GM18511 (cell line): ENCODE data around the gene ADIPOR2.
"Not testable (repeated sequence)": the region's sequence is repeated elsewhere in the genome, so short reads cannot be mapped to it uniquely, and the experiment has no call there.

Experiments
- ATAC-seq: cut with Tn5 transposase; IDR thresholded peaks from one replicate; pipeline ENCODE4 v1.9.1; 2021; ENCODE audit warnings: mild to moderate bottlenecking, moderate library complexity; ENCODE audit not compliant: unreplicated experiment

ADIPOR2 gene

GRCh38 chr12:1703771-1704722 lies 13.2 kb downstream of the ADIPOR2 start:
- ATAC-seq: no peak

DNA sequence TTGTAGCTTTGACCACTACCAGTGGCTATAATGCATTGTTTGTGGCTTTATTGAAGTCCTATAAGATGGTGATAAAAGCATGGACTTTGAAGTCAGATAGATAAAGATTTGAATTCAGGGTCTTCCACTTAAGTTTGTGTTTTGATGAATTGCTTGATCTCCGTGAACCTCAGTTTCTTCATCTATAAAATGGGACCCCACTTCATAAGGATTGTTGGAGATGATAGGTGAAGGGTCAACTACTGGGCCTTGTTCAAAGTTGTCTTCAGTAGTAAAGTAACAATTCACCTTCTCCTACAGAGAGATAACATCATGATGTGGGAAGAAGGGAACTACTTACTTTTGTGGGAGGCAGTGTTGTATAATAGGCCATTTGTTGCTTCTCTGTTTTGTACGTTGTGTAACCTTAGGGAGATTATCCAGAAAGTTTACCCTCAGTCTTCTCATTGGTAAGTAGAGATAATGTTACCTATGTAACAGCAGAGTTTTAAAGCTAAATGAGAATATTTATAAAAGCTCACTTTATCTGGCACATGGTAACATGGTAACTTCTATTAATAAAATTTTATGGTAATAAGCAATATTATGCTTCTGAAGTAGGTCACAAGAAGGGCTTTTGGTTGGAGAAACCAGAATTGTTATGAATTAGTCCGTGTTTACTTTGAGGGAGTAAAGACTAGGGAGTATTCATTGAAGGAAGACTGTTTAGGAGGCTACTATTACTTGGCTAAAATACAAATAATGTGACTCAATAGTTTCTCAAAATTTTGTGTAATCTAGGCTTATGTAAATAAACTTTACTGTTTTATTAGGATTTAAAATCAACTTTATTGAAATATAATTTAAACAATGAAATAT lies 15.1 kb downstream of the ADIPOR2 start:
- ATAC-seq: no peak

DNA sequence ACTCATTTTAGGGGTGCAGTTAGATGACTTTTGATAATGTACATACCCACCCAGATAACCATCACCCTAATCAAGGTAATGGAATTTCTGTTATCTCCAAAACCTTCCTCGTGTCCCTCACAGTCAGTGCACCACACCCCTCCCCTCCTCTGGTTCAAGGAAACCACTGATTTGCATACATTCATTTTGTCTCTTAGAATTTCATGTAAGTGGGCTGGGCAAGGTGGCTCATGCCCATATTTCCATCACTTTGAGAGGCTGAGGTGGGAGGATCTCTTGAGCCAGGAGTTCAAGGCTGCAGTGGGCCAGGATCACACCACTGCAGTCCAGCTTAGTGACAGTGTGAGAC lies 15.7 kb downstream of the ADIPOR2 start:
- no peak for ATAC-seq

DNA sequence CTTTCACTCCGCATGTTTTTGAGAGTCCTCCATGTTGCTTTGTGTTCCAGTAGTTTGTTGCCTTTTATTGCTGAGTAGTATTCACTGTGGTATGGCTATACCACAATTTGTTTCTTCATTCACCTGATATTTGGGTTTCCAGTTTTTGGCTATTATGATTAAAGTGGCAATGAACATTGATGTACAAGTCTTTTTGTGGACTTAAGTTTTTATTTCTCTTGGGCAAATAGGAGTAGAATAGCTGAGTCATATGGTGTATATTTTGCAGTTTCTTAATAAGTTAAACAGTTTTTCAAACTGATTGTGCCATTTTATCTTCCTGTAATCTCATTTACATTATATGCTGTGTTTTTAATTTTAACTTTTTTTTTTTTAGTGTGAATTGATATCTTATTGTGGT lies 16.2 kb downstream of the ADIPOR2 start:
- no peak for ATAC-seq

DNA sequence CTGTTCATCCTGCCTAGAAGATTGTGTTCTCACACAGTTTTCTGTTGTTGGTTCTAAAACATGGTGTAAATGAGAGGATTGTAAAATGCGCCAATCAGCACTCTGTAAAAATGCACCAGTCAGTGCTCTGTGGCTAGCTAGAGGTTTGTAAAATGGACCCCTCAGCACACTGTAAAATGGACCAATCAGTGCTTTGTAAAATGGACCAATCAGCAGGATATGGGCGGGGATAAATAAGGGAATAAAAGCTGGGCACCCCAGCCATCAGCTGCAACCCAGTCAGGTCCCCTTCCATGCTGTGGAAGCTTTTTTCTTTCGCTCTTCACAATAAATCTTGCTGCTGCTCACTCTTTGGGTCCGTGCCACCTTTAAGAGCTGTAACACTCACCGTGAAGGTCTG lies 19.1 kb downstream of the ADIPOR2 start:
- ATAC-seq: not testable (repeated sequence)

DNA sequence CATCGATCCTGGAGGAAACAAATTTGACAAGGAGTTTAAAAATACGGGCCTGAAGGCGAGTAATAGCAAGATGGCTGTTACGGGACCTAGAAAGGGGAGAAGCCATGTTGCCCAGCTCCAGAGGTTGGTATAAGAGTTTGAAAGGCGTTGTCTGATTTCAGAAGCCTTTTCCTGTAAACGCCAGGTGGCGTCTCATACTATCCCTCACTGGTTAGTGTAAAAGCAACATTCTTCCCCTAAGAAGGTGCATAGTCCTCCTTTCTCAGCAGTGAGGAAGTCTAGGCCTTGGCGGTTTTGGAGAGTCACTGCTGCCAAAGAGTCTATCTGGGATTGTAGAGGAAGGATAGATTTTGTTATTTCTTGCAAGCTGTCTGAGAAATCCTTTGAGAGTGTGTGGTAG lies 20.0 kb downstream of the ADIPOR2 start:
- not testable (repeated sequence) for ATAC-seq

- not testable (repeated sequence) for ATAC-seq
Observed at GRCh38 chr12:1711536-1712211, 20.8 kb downstream of the ADIPOR2 start.

DNA sequence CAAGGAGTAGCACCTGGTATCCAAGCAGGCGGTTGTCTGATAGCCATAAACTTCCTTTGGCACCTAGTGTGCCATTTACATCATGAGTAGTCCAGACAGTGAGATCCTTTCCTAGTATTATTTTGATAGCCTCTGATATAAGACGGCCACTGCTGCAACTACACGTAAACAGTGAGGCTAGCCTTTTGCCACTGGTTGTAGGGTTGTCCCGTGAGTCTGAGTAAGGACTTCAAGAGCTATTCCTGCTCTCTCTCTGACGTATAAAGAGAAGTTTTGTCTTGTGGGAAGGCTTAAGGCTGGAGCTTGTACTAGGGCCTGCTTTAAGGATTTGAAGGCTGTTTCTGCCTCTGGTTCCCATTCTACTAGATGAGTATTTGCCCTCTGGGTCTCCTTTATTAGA lies 21.4 kb downstream of the ADIPOR2 start:
- ATAC-seq: not testable (repeated sequence)

GRCh38 chr12:1712852-1713251 lies 22.0 kb downstream of the ADIPOR2 start:
- not testable (repeated sequence) for ATAC-seq

GRCh38 chr12:1713783-1714348 lies 23.0 kb downstream of the ADIPOR2 start:
- not testable (repeated sequence) for ATAC-seq

GRCh38 chr12:1715459-1715858 lies 24.6 kb downstream of the ADIPOR2 start:
- ATAC-seq: not testable (repeated sequence)

DNA sequence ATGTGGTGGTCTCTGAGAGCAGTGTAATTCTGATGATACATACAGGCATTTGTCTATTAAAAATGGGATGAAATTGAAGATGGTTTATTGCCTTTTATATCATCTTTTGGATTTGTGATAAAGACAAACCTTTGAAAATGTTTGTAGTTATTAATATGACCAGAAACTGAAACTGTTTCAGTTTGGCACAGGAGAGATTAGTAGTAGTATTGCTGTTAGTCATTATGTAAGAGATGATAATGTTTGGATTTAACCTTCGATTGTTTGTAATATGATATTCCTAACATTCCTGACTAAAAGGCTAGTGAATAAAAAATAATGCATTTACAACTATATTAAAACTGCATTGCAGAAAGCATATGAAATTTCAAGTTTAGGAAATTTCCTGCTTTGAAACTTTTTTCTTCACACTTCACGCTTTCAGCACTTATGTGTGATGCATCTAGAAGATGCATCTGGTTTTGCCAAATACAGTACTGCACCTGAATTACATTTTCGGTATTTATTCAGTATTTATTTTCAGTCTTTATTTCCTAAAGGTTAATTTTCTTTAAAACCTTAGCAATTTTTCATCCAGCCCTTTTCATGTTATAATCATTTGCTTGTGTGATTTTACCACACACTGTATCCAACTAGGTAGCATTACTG lies 25.5 kb downstream of the ADIPOR2 start:
- no peak for ATAC-seq

- no peak for ATAC-seq
Observed at GRCh38 chr12:1716911-1717310, 26.0 kb downstream of the ADIPOR2 start.

GRCh38 chr12:1719139-1719538 lies 28.3 kb downstream of the ADIPOR2 start:
- ATAC-seq: no peak

DNA sequence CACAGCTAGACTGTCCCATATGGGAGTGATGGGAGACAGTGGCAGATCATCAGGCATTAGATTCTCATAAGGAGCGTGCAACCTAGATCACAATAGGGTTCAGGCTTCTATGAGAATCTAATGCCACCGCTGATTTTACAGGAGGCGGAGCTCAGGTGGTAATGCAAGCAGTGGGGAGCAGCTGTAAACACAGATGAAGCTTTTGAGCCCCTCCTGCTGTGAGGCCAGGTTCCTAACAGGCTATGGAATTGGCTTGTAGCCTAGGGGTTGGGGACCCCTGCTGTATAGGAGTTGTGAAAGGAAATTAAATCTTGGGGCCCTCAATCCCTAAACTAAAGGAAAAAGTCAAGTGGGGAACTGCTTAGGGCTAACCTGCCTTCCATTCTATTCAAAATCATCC lies 29.6 kb downstream of the ADIPOR2 start:
- ATAC-seq: no peak

DNA sequence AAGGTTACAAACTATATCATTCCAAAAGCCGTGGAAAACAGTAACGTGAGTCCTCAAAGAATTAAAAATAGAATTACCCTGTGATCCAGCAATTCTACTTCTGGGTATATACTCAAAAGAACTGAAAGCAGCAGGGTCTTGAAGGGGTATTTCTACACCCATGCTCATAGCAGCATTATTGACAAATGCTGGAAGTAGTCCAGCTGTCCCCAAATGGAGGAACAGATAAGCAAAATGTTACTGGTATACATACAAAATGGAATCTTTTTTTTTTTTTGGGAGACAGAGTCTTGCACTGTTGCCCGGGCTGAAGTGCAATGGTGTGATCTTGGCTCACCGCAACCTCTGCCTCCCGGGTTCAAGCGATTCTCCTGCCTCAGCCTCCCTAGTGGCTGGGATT lies 32.9 kb downstream of the ADIPOR2 start:
- no peak for ATAC-seq

DNA sequence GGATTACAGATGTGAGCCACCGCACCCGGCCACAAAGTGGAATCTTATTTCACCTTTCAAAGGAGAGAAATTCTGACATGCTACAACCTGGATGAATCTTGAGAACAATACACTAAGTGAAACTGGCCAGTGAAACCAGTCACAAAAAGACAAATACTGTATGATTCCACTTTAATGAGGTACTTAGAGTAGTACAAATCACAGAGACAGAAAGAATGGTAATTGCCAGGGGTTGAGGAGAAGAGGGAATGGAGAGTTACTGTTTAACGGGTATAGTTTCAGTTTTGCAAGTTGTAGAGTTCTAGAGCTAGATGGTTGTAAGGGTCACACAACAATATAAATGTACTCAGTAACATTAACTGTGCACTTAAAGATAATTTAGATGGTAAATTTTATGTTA lies 33.4 kb downstream of the ADIPOR2 start:
- ATAC-seq: no peak

GRCh38 chr12:1726753-1727152 lies 35.9 kb downstream of the ADIPOR2 start:
- ATAC-seq: no peak

GRCh38 chr12:1728824-1729223 lies 38.0 kb downstream of the ADIPOR2 start:
- no peak for ATAC-seq

DNA sequence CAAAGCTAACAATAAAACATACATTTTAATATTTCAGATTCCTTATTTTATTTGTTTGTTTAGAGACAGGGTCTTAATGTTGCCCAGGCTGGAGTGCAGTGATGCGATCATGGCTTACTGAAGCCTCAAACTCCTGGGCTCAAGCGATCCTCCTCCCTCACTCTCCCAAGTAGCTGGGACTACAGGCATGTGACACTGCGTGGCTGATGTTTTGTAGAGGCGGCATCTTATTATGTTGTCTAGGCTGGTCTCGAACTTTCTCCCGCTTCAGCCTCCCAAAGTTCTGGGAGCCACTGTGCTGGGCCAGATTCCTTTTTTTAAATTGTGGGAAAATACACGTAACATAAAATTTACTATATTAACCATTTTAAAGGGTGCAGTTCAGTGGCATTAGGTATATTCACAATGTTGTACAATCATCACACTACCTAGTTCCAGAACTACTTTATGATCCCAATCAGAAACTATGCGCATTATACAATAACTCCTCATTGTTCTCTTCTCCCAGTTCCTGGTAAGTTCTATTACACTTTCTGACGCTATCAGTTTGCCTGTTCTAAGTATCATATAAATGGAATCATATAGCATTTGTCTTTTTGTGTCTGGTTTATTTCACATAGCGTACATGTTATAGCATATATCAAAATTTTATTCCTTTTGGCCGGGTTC lies 40.3 kb downstream of the ADIPOR2 start:
- ATAC-seq: no peak
